ENCODE measurements around the gene FKBP14.

The FKBP14 gene

DNA sequence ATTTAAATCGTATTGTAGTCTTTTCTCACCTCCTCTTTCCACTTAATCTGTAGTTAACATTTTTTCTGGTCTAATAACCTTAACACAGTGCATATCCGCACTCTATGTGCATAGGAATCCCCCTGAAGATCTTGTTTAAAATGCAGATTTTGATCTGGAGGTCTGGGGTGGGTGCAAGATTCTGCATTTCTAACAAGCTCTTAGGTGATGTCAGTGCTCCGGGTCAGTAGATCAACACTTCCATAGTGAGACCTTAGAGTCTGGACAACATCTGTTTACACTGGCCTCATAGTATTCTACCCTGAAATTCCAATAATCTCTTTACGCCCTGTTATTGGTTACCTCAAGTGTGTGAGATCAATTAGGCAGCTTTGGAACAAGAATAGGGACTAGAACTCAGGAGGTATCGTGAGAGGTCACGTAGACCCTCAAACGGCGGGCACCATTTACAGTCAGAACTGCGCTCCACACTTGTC, 1.3 kb upstream of the FKBP14 start:
- peaks cover 23% of the 10 kb centered on the region for H3F3A ChIP-seq (ENCODE audit: insufficient read depth)
- no peaks in the 10 kb centered on the region for H3K27me3 ChIP-seq (ENCODE audit: low read length)
- H3K27ac ChIP-seq (ENCODE audit: low read depth, low read length), result peak overlapping the region; percentile 67
- no peaks in the 10 kb centered on the region; the same call in 1 of the 2 replicates for H4K20me1 ChIP-seq (ENCODE audit: low read depth, low read length)
- peak overlapping the region; percentile 65 for H3K9ac ChIP-seq (ENCODE audit: low read length)
- H3K36me3 ChIP-seq (ENCODE audit: low read length), result no peaks in the 10 kb centered on the region
- no peak for TF ChIP-seq EZH2phosphoT487 (conservative IDR thresholded peaks at IDR 0.05; ENCODE audit: low read length)
- TF ChIP-seq, protein P1, sequence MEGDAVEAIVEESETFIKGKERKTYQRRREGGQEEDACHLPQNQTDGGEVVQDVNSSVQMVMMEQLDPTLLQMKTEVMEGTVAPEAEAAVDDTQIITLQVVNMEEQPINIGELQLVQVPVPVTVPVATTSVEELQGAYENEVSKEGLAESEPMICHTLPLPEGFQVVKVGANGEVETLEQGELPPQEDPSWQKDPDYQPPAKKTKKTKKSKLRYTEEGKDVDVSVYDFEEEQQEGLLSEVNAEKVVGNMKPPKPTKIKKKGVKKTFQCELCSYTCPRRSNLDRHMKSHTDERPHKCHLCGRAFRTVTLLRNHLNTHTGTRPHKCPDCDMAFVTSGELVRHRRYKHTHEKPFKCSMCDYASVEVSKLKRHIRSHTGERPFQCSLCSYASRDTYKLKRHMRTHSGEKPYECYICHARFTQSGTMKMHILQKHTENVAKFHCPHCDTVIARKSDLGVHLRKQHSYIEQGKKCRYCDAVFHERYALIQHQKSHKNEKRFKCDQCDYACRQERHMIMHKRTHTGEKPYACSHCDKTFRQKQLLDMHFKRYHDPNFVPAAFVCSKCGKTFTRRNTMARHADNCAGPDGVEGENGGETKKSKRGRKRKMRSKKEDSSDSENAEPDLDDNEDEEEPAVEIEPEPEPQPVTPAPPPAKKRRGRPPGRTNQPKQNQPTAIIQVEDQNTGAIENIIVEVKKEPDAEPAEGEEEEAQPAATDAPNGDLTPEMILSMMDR (IDR thresholded peaks at IDR 0.05; ENCODE audit: insufficient read depth, low read length, poor library complexity, severe bottlenecking), result no peak
- H3K79me2 ChIP-seq (ENCODE audit: insufficient read depth, low read length), result peaks cover 24% of the 10 kb centered on the region; the same call in 1 of the 2 replicates
- no peaks in the 10 kb centered on the region for H3K9me3 ChIP-seq (ENCODE audit: insufficient read depth, low read length)
- peak overlapping the region; percentile 64 for H3K4me3 ChIP-seq (ENCODE audit: insufficient read depth, low read length, poor library complexity, severe bottlenecking)
- no peaks in the 10 kb centered on the region for H3K9me2 ChIP-seq (replicated peaks; ENCODE audit: insufficient read depth, low read length)
- H3K4me2 ChIP-seq (ENCODE audit: low read depth, low read length, poor library complexity, severe bottlenecking), result peak overlapping the region; percentile 83
- H2AFZ ChIP-seq (ENCODE audit: low read depth, low read length, severe bottlenecking), result peak overlapping the region; percentile 84

DNA sequence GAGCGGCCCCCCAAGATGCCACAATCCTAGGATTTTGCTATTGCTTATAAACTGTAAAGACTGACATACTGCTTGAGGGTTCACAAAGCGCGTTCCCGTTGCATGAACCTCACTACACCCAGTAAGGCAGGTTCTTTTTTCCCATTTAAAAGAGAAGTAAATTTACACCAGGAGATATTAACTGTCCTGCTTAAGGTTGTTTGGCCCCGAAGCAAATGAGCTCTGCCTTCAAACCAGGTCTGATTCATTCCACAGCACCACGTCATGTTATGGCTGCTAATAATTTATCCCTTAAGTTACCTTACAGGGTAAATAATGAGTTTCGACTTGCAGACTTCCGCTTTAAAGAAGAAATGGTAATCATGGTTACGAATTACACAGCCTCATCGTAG, 559 bp upstream of the FKBP14 start:
- Histone ChIP-seq H3K4me2 (ENCODE audit: low read depth, low read length, poor library complexity, severe bottlenecking) (peak overlapping the region; percentile 83), H3F3A (ENCODE audit: insufficient read depth) (peaks cover 23% of the 10 kb centered on the region), H3K79me2 (ENCODE audit: insufficient read depth, low read length) (peaks cover 29% of the 10 kb centered on the region; the same call in 1 of the 2 replicates), H3K27ac (ENCODE audit: low read depth, low read length) (peak overlapping the region; percentile 67), H2AFZ (ENCODE audit: low read depth, low read length, severe bottlenecking) (peak overlapping the region; percentile 84), H3K9me2 (replicated peaks; ENCODE audit: insufficient read depth, low read length) (no peaks in the 10 kb centered on the region), H3K27me3 (ENCODE audit: low read length) (no peaks in the 10 kb centered on the region), H3K36me3 (ENCODE audit: low read length) (no peaks in the 10 kb centered on the region), H4K20me1 (ENCODE audit: low read depth, low read length) (no peaks in the 10 kb centered on the region; the same call in 1 of the 2 replicates), H3K4me3 (ENCODE audit: insufficient read depth, low read length, poor library complexity, severe bottlenecking) (peak overlapping the region; percentile 64), H3K9ac (ENCODE audit: low read length) (peak overlapping the region; percentile 65), H3K9me3 (ENCODE audit: insufficient read depth, low read length) (no peaks in the 10 kb centered on the region)
- TF ChIP-seq EZH2phosphoT487 (conservative IDR thresholded peaks at IDR 0.05; ENCODE audit: low read length), result no peak
- TF ChIP-seq, protein P1 (IDR thresholded peaks at IDR 0.05; ENCODE audit: insufficient read depth, low read length, poor library complexity, severe bottlenecking), result no peak

DNA sequence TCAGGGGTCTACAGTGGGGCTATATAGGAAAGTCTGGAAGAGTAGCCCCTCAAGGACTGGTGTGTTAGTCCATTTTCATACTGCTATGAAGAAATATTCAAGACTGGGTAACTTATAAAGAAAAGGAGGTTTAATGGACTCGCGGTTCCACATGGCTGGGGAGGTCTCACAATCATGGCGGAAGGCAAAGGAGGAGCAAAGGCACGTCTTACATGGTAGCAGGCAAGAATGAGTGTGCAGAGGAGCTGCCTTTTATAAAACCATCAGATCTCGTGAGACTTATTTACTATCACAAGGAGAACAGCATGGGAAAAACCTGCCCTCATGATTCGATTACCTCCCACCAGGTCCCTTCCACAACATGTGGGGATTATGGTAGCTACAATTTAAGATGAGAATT, 3.0 kb downstream of the FKBP14 start:
- Histone ChIP-seq H3K9me2 (replicated peaks; ENCODE audit: insufficient read depth, low read length) (no peaks in the 10 kb centered on the region), H3K79me2 (ENCODE audit: insufficient read depth, low read length) (peaks cover 29% of the 10 kb centered on the region; the same call in 1 of the 2 replicates), H3F3A (ENCODE audit: insufficient read depth) (peaks cover 20% of the 10 kb centered on the region), H2AFZ (ENCODE audit: low read depth, low read length, severe bottlenecking) (no peak overlapping the region), H3K4me3 (ENCODE audit: insufficient read depth, low read length, poor library complexity, severe bottlenecking) (no peak overlapping the region), H3K4me2 (ENCODE audit: low read depth, low read length, poor library complexity, severe bottlenecking) (peak overlapping the region; percentile 17), H3K27ac (ENCODE audit: low read depth, low read length) (no peak overlapping the region), H3K27me3 (ENCODE audit: low read length) (no peaks in the 10 kb centered on the region), H3K9ac (ENCODE audit: low read length) (no peak overlapping the region), H4K20me1 (ENCODE audit: low read depth, low read length) (0 out of 2 replicates have a peak, but pooled peaks cover 4% of the 10 kb centered on the region), H3K36me3 (ENCODE audit: low read length) (0 out of 2 replicates have a peak, but pooled peaks cover 3% of the 10 kb centered on the region), H3K9me3 (ENCODE audit: insufficient read depth, low read length) (no peaks in the 10 kb centered on the region)
- TF ChIP-seq, protein P1 (IDR thresholded peaks at IDR 0.05; ENCODE audit: insufficient read depth, low read length, poor library complexity, severe bottlenecking), result no peak
- TF ChIP-seq EZH2phosphoT487 (conservative IDR thresholded peaks at IDR 0.05; ENCODE audit: low read length), result no peak

Data from SU-DHL-6 (cell line).